GM06990 (cell line): ENCODE results near the gene FAM210B.

ENCODE experiments used
- DNase-seq: peaks from one replicate; pipeline ENCODE4 v3.0.0-alpha.2; 2011; ENCODE audit not compliant: insufficient read length; ENCODE audit errors: extremely low read depth
- H3K27me3 ChIP-seq: replicated peaks from 2 replicates; pipeline ENCODE4 v1.6.0; 2011; ENCODE audit warnings: low read length; ENCODE audit not compliant: control insufficient read depth, insufficient read depth
- H3K36me3 ChIP-seq: 2 replicates; pipeline ENCODE4 v1.5.1; 2011; ENCODE audit warnings: low read length; ENCODE audit not compliant: control insufficient read depth, insufficient read depth
- H3K4me3 ChIP-seq: replicated peaks from 2 replicates; pipeline ENCODE4 v1.5.1; 2011; ENCODE audit warnings: low read depth, mild to moderate bottlenecking, control low read depth, low read length
- CTCF ChIP-seq: IDR thresholded peaks from 2 replicates; pipeline ENCODE4 v1.5.1; 2011; ENCODE audit warnings: low read length, control low read depth, mild to moderate bottlenecking, inconsistent platforms; ENCODE audit not compliant: insufficient read depth, poor library complexity, severe bottlenecking

Gene FAM210B

GRCh38 chr20:56358600-56359211 is at the start of gene FAM210B:
Gene FAM210B, plus strand, starts transcription at chr20:56358974. Its CDS starts 32 bp downstream, at chr20:56359006.
- Histone ChIP-seq H3K4me3 (peak within 1 kb of the TSS; percentile 70), H3K36me3 (no peaks in the 10 kb centered on the region), H3K27me3 (no peaks in the 10 kb centered on the region)
- DNase-seq, result peak; percentile 85
- no peak for TF ChIP-seq CTCF

GRCh38 chr20:56316051-56316450 is 42.7 kb upstream of the FAM210B start:
- Histone ChIP-seq H3K27me3 (no peaks in the 10 kb centered on the region), H3K36me3 (no peaks in the 10 kb centered on the region), H3K4me3 (no peak overlapping the region)
- no peak for TF ChIP-seq CTCF
- no peak for DNase-seq

- DNase-seq, result no peak
- no peak for TF ChIP-seq CTCF
- H3K4me3 ChIP-seq, result no peak overlapping the region
- H3K36me3 ChIP-seq, result no peaks in the 10 kb centered on the region
- no peaks in the 10 kb centered on the region for H3K27me3 ChIP-seq
Observed at GRCh38 chr20:56316483-56316882, 42.3 kb upstream of the FAM210B start.

GRCh38 chr20:56322681-56323080 is 36.1 kb upstream of the FAM210B start:
- Histone ChIP-seq H3K36me3 (no peaks in the 10 kb centered on the region), H3K27me3 (no peaks in the 10 kb centered on the region), H3K4me3 (no peak overlapping the region)
- DNase-seq, result no peak
- TF ChIP-seq CTCF, result no peak

- no peak overlapping the region for H3K4me3 ChIP-seq
- H3K36me3 ChIP-seq, result no peaks in the 10 kb centered on the region
- no peak for TF ChIP-seq CTCF
- no peak for DNase-seq
- H3K27me3 ChIP-seq, result no peaks in the 10 kb centered on the region
Observed at GRCh38 chr20:56323206-56323605, 35.6 kb upstream of the FAM210B start.

GRCh38 chr20:56323656-56324055 is 35.1 kb upstream of the FAM210B start:
- TF ChIP-seq CTCF, result no peak
- H3K36me3 ChIP-seq, result no peaks in the 10 kb centered on the region
- no peak for DNase-seq
- H3K27me3 ChIP-seq, result no peaks in the 10 kb centered on the region
- H3K4me3 ChIP-seq, result no peak overlapping the region
